Endothelial cell of umbilical vein (primary cell): ENCODE results near the gene KCNAB2.

ENCODE experiments used
- CTCF ChIP-seq, 2 donors: IDR thresholded peaks; 1 replicate in 1 of 2; 2 replicates in 1 of 2; pipeline ENCODE4 v1.5.1; 2011; ENCODE audit warnings: low read length in 2 of 2, mild to moderate bottlenecking in 2 of 2, moderate library complexity in 2 of 2, control low read depth in 1 of 2, inconsistent platforms in 1 of 2, low read depth in 1 of 2; ENCODE audit not compliant: insufficient read depth in 1 of 2; ENCODE audit errors: extremely low read depth in 1 of 2
- EZH2 ChIP-seq: IDR thresholded peaks from 2 replicates; pipeline ENCODE4 v1.6.1; 2012; ENCODE audit warnings: borderline replicate concordance, low read depth, mild to moderate bottlenecking, moderate library complexity, low read length, inconsistent platforms; ENCODE audit not compliant: severe bottlenecking
- GATA2 ChIP-seq: IDR thresholded peaks from 2 replicates; pipeline ENCODE4 v1.7.0; 2011; ENCODE audit warnings: low read depth, mild to moderate bottlenecking, moderate library complexity, mixed read lengths, low read length; ENCODE audit not compliant: insufficient read length, insufficient read depth
- POLR2A ChIP-seq: IDR thresholded peaks from 2 replicates; pipeline ENCODE4 v1.6.1; 2012; ENCODE audit warnings: low read depth, mild to moderate bottlenecking, control low read depth, low read length
- POLR2AphosphoS5 ChIP-seq: IDR thresholded peaks from 2 replicates; pipeline ENCODE4 v1.6.1; 2012; ENCODE audit warnings: low read depth, mild to moderate bottlenecking, control low read depth, low read length, moderate library complexity; ENCODE audit not compliant: insufficient read depth
- TF ChIP-seq, protein P1 (sequence below): IDR thresholded peaks from 2 replicates; pipeline ENCODE4 v1.6.1; 2011; ENCODE audit not compliant: insufficient read depth, insufficient read length

DNA sequence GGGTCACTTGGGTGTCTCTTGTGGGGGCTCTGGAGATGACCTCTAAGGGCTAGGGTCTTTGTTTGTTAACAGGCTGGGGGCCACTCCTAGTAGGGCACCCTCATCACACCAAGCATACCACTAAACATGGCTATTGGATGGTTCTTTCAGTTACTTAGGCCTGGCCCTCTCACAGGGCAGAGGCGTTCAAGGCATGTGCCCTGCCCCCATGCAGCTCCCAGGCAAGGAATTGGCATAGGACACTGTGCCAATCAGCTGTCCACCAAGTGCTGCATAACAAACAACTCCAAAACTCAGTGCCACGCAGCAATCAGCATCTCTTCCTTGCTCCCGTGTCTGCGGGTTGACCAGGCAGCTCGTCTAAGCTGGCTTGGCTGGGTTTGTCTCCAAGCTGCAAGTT is 2.1 kb upstream of the KCNAB2 start:
- TF ChIP-seq POLR2A (no peak), CTCF (IDR thresholded peaks at IDR 0.05; ENCODE audit: extremely low read depth in 1 of 2, insufficient read depth in 1 of 2, low read depth in 1 of 2, low read length in 2 of 2) (no peak), POLR2AphosphoS5 (no peak), EZH2 (no peak), GATA2 (no peak)
- TF ChIP-seq, protein P1, sequence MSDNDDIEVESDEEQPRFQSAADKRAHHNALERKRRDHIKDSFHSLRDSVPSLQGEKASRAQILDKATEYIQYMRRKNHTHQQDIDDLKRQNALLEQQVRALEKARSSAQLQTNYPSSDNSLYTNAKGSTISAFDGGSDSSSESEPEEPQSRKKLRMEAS: no peak
